SK-N-SH treated with all-trans-retinoic acid at 6 μM for 48 hours (cell line): ENCODE data around the gene FANCC.

Source experiments
- ATAC-seq: fragments of 200-7000 bp; cut with Tn5 transposase; 3 replicates; pipeline ENCODE4 v1.9.1; 2020; ENCODE audit warnings: mild to moderate bottlenecking, moderate library complexity
- ARNTL ChIP-seq: fragments of 450-650 bp; formaldehyde crosslinking; IDR thresholded peaks from 2 replicates; pipeline ENCODE4 v1.5.0; 2020; ENCODE audit warnings: low read depth, mild to moderate bottlenecking, moderate library complexity, borderline replicate concordance
- BACH2 ChIP-seq: fragments of 250-450 bp; sonication (Bioruptor Pico); IDR thresholded peaks from 2 replicates; pipeline ENCODE4 v1.9.0; 2021; ENCODE audit warnings: mild to moderate bottlenecking, borderline replicate concordance
- CSDC2 ChIP-seq: fragments of 250-450 bp; sonication (Bioruptor Pico); IDR thresholded peaks from 2 replicates; pipeline ENCODE4 v1.5.0; 2020; ENCODE audit warnings: mild to moderate bottlenecking, moderate library complexity
- ESRRG ChIP-seq: fragments of 250-450 bp; sonication (Bioruptor Pico); IDR thresholded peaks from 2 replicates; pipeline ENCODE4 v1.6.1; 2021; ENCODE audit warnings: mild to moderate bottlenecking
- ISL1 ChIP-seq: fragments of 250-450 bp; sonication (Bioruptor Pico); IDR thresholded peaks from 2 replicates; pipeline ENCODE4 v2.1.2; 2022; ENCODE audit warnings: mild to moderate bottlenecking, moderate library complexity
- OSR1 ChIP-seq: fragments of 250-450 bp; sonication (Bioruptor Pico); IDR thresholded peaks from 2 replicates; pipeline ENCODE4 v1.8.0; 2022; ENCODE audit warnings: moderate library complexity, mild to moderate bottlenecking, inconsistent platforms
- PPARA ChIP-seq: fragments of 250-450 bp; sonication (Bioruptor Pico); IDR thresholded peaks from 2 replicates; pipeline ENCODE4 v1.5.0; 2020; ENCODE audit warnings: mild to moderate bottlenecking, borderline replicate concordance
- RARB ChIP-seq: fragments of 250-450 bp; sonication (Bioruptor Pico); IDR thresholded peaks from 2 replicates; pipeline ENCODE4 v1.8.0; 2021; ENCODE audit warnings: mild to moderate bottlenecking, moderate library complexity
- SNAI2 ChIP-seq: fragments of 250-450 bp; sonication (Bioruptor Pico); IDR thresholded peaks from 2 replicates; pipeline ENCODE4 v1.5.0; 2020; ENCODE audit warnings: mild to moderate bottlenecking, moderate library complexity
- TCF4 ChIP-seq: fragments of 250-450 bp; sonication (Bioruptor Pico); IDR thresholded peaks from 2 replicates; pipeline ENCODE4 v1.8.0; 2021; ENCODE audit warnings: mild to moderate bottlenecking, moderate library complexity, borderline replicate concordance
- TOX ChIP-seq: fragments of 250-450 bp; sonication (Bioruptor Pico); IDR thresholded peaks from 2 replicates; pipeline ENCODE4 v1.8.0; 2021; ENCODE audit warnings: mild to moderate bottlenecking, moderate library complexity, borderline replicate concordance
- ZFP3 ChIP-seq: fragments of 250-450 bp; sonication (Bioruptor Pico); IDR thresholded peaks from 2 replicates; pipeline ENCODE4 v1.5.0; 2020; ENCODE audit warnings: mild to moderate bottlenecking, moderate library complexity
- ZFP30 ChIP-seq: fragments of 450-650 bp; formaldehyde crosslinking; IDR thresholded peaks from 2 replicates; pipeline ENCODE4 v1.5.0; 2022; ENCODE audit warnings: mild to moderate bottlenecking, moderate library complexity
- ZNF565 ChIP-seq: fragments of 450-650 bp; formaldehyde crosslinking; conservative IDR thresholded peaks from 2 replicates; pipeline ENCODE4 v1.5.0; 2020; ENCODE audit warnings: low read depth, mild to moderate bottlenecking, moderate library complexity
- ZNF70 ChIP-seq: fragments of 450-650 bp; formaldehyde crosslinking; IDR thresholded peaks from 2 replicates; pipeline ENCODE4 v1.5.0; 2020; ENCODE audit warnings: mild to moderate bottlenecking, moderate library complexity
- ZNF8 ChIP-seq: fragments of 450-650 bp; formaldehyde crosslinking; IDR thresholded peaks from 2 replicates; pipeline ENCODE4 v1.5.0; 2020; ENCODE audit warnings: mild to moderate bottlenecking, moderate library complexity
- TF ChIP-seq, protein P1 (sequence below): fragments of 250-450 bp; sonication (Bioruptor Pico); IDR thresholded peaks from 2 replicates; pipeline ENCODE4 v1.5.0; 2020; ENCODE audit warnings: mild to moderate bottlenecking, moderate library complexity
- TF ChIP-seq, protein P2 (sequence below): fragments of 250-450 bp; sonication (Bioruptor Pico); IDR thresholded peaks from 2 replicates; pipeline ENCODE4 v1.5.1; 2021; ENCODE audit warnings: mild to moderate bottlenecking, moderate library complexity
- TF ChIP-seq, protein P3 (sequence below): fragments of 250-450 bp; sonication (Bioruptor Pico); IDR thresholded peaks from 2 replicates; pipeline ENCODE4 v1.8.0; 2020; ENCODE audit warnings: mild to moderate bottlenecking, moderate library complexity, borderline replicate concordance
- TF ChIP-seq, protein P4 (sequence below): fragments of 250-450 bp; sonication (Bioruptor Pico); IDR thresholded peaks from 2 replicates; pipeline ENCODE4 v1.5.1; 2020; ENCODE audit warnings: low read depth, mild to moderate bottlenecking, moderate library complexity
- TF ChIP-seq, protein P5 (sequence below): fragments of 250-450 bp; sonication (Bioruptor Pico); IDR thresholded peaks from 2 replicates; pipeline ENCODE4 v1.8.0; 2021; ENCODE audit warnings: low read depth, mild to moderate bottlenecking, moderate library complexity, borderline replicate concordance

The FANCC gene

DNA sequence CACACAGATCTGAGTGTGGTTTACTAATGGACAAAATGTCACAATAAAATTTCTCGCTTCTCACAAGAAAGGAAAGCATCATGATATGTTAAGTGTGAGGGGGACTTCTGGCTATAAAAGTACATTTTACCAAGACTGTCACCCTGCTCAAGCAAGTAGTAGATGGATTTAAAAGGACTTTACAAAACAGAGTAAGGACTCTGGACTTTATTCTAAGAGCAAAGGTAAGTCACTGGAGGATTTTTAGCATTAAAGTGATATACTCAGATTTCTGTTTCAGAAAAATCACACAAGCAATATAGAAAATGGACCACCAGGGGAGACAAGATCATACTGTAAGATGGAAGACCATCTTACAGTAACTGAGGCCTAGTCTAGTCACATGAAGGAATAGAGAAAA lies 19.7 kb downstream of the FANCC start:
- TF ChIP-seq RARB (CRISPR knock-in tag) (no peak), ESRRG (CRISPR knock-in tag) (no peak), TCF4 (CRISPR knock-in tag) (no peak), OSR1 (CRISPR knock-in tag) (no peak), ZFP3 (CRISPR knock-in tag) (no peak), ZNF8 (CRISPR knock-in tag) (no peak), ARNTL (CRISPR knock-in tag) (no peak), ISL1 (CRISPR knock-in tag) (no peak), BACH2 (CRISPR knock-in tag) (no peak), SNAI2 (CRISPR knock-in tag) (no peak), PPARA (CRISPR knock-in tag) (no peak), ZFP30 (CRISPR knock-in tag) (no peak), CSDC2 (no peak), ZNF70 (no peak), ZNF565 (CRISPR knock-in tag) (no peak)
- TF ChIP-seq, protein P1, sequence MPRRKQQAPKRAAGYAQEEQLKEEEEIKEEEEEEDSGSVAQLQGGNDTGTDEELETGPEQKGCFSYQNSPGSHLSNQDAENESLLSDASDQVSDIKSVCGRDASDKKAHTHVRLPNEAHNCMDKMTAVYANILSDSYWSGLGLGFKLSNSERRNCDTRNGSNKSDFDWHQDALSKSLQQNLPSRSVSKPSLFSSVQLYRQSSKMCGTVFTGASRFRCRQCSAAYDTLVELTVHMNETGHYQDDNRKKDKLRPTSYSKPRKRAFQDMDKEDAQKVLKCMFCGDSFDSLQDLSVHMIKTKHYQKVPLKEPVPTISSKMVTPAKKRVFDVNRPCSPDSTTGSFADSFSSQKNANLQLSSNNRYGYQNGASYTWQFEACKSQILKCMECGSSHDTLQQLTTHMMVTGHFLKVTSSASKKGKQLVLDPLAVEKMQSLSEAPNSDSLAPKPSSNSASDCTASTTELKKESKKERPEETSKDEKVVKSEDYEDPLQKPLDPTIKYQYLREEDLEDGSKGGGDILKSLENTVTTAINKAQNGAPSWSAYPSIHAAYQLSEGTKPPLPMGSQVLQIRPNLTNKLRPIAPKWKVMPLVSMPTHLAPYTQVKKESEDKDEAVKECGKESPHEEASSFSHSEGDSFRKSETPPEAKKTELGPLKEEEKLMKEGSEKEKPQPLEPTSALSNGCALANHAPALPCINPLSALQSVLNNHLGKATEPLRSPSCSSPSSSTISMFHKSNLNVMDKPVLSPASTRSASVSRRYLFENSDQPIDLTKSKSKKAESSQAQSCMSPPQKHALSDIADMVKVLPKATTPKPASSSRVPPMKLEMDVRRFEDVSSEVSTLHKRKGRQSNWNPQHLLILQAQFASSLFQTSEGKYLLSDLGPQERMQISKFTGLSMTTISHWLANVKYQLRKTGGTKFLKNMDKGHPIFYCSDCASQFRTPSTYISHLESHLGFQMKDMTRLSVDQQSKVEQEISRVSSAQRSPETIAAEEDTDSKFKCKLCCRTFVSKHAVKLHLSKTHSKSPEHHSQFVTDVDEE (CRISPR knock-in tag) = no peak
- TF ChIP-seq, protein P2, sequence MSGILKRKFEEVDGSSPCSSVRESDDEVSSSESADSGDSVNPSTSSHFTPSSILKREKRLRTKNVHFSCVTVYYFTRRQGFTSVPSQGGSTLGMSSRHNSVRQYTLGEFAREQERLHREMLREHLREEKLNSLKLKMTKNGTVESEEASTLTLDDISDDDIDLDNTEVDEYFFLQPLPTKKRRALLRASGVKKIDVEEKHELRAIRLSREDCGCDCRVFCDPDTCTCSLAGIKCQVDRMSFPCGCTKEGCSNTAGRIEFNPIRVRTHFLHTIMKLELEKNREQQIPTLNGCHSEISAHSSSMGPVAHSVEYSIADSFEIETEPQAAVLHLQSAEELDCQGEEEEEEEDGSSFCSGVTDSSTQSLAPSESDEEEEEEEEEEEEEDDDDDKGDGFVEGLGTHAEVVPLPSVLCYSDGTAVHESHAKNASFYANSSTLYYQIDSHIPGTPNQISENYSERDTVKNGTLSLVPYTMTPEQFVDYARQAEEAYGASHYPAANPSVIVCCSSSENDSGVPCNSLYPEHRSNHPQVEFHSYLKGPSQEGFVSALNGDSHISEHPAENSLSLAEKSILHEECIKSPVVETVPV (CRISPR knock-in tag) = no peak
- TF ChIP-seq, protein P3, sequence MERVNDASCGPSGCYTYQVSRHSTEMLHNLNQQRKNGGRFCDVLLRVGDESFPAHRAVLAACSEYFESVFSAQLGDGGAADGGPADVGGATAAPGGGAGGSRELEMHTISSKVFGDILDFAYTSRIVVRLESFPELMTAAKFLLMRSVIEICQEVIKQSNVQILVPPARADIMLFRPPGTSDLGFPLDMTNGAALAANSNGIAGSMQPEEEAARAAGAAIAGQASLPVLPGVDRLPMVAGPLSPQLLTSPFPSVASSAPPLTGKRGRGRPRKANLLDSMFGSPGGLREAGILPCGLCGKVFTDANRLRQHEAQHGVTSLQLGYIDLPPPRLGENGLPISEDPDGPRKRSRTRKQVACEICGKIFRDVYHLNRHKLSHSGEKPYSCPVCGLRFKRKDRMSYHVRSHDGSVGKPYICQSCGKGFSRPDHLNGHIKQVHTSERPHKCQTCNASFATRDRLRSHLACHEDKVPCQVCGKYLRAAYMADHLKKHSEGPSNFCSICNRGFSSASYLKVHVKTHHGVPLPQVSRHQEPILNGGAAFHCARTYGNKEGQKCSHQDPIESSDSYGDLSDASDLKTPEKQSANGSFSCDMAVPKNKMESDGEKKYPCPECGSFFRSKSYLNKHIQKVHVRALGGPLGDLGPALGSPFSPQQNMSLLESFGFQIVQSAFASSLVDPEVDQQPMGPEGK = no peak
- TF ChIP-seq, protein P4, sequence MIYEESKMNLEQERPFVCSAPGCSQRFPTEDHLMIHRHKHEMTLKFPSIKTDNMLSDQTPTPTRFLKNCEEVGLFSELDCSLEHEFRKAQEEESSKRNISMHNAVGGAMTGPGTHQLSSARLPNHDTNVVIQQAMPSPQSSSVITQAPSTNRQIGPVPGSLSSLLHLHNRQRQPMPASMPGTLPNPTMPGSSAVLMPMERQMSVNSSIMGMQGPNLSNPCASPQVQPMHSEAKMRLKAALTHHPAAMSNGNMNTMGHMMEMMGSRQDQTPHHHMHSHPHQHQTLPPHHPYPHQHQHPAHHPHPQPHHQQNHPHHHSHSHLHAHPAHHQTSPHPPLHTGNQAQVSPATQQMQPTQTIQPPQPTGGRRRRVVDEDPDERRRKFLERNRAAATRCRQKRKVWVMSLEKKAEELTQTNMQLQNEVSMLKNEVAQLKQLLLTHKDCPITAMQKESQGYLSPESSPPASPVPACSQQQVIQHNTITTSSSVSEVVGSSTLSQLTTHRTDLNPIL (CRISPR knock-in tag) = no peak
- TF ChIP-seq, protein P5, sequence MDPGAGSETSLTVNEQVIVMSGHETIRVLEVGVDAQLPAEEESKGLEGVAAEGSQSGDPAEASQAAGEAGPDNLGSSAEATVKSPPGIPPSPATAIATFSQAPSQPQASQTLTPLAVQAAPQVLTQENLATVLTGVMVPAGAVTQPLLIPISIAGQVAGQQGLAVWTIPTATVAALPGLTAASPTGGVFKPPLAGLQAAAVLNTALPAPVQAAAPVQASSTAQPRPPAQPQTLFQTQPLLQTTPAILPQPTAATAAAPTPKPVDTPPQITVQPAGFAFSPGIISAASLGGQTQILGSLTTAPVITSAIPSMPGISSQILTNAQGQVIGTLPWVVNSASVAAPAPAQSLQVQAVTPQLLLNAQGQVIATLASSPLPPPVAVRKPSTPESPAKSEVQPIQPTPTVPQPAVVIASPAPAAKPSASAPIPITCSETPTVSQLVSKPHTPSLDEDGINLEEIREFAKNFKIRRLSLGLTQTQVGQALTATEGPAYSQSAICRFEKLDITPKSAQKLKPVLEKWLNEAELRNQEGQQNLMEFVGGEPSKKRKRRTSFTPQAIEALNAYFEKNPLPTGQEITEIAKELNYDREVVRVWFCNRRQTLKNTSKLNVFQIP (CRISPR knock-in tag) = no peak
- TF ChIP-seq, all 23 proteins: peak for 0
- ATAC-seq = no peak

DNA sequence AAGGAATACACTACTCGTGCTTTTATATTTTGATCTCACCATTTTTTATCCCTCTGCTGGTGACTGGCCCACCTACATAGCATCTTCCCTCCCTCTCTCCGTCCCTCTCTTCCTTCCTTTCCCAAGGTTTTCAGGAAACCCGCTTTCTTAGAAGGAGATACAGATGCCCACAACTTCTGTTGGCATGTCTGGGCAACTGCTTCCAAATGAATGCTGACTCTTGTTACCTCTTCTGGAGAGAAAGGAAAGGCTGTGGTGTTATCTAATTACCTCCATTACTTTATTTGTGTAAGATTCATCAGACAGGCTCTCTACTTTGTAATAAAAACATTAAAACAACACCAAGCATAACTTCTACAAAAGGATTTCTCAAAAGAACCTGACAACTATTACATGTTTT lies 20.2 kb downstream of the FANCC start:
- TF ChIP-seq TOX (CRISPR knock-in tag) (no peak), ZNF565 (CRISPR knock-in tag) (no peak), PPARA (CRISPR knock-in tag) (no peak), RARB (CRISPR knock-in tag) (no peak), ZNF70 (no peak)
- TF ChIP-seq, protein P3 = no peak
- TF ChIP-seq, protein P4 (CRISPR knock-in tag) = no peak
- ATAC-seq = peak; percentile 16; the same call in 1 of the 3 replicates
